Esophagus squamous epithelium (tissue), 4 donors: ENCODE results near the gene SLC39A13.

Experiments
- POLR2A ChIP-seq, 4 donors: fragments of 450-650 bp; IDR thresholded peaks; one replicate each; pipeline ENCODE4 v1.6.1; 2017; ENCODE audit warnings: antibody characterized with exemption in 4 of 4, mild to moderate bottlenecking in 4 of 4, moderate library complexity in 3 of 4
- TF ChIP-seq, protein P1 (sequence below), 6 experiments: fragments of 450-650 bp in 4 of 6; fragments of 200-600 bp in 2 of 6; sonication (generic) in 2 of 6; IDR thresholded peaks; one replicate each; pipeline ENCODE4 v1.5.1; 2016 to 2019; ENCODE audit warnings: antibody characterized with exemption in 6 of 6, mild to moderate bottlenecking in 4 of 6, moderate library complexity in 4 of 6

DNA sequence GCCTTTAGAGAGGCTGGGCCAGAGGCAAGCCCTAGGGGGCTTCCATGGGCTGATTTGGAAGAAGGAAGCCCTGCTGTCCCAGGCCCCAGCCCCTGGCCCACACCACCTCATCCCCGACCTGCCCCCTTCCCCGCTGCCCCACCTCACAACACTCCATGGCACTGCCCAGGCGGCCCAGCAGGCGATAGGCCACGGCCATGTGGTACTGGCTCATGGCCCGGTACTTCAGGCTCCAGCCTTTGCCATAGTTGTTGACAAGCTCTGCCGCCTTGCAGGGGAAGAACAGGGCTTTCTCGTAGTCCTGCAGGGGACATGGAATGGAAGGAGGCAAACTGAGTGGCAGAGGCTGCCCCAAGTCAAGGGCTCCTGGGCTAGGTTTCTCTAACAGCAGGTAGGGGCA is 34.1 kb downstream of the SLC39A13 start:
- TF ChIP-seq, protein P1, sequence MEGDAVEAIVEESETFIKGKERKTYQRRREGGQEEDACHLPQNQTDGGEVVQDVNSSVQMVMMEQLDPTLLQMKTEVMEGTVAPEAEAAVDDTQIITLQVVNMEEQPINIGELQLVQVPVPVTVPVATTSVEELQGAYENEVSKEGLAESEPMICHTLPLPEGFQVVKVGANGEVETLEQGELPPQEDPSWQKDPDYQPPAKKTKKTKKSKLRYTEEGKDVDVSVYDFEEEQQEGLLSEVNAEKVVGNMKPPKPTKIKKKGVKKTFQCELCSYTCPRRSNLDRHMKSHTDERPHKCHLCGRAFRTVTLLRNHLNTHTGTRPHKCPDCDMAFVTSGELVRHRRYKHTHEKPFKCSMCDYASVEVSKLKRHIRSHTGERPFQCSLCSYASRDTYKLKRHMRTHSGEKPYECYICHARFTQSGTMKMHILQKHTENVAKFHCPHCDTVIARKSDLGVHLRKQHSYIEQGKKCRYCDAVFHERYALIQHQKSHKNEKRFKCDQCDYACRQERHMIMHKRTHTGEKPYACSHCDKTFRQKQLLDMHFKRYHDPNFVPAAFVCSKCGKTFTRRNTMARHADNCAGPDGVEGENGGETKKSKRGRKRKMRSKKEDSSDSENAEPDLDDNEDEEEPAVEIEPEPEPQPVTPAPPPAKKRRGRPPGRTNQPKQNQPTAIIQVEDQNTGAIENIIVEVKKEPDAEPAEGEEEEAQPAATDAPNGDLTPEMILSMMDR (IDR thresholded peaks at IDR 0.05): no peak
- TF ChIP-seq POLR2A (IDR thresholded peaks at IDR 0.05): no peak
